GM19395 (cell line): Measurements from ENCODE around the gene FBXL7.

ENCODE experiments used
- ATAC-seq: cut with Tn5 transposase; IDR thresholded peaks from one replicate; pipeline ENCODE4 v1.9.1; 2021; ENCODE audit warnings: mild to moderate bottlenecking, moderate library complexity; ENCODE audit not compliant: unreplicated experiment

The FBXL7 gene

GRCh38 chr5:15535938-15536337 lies 36.0 kb downstream of the FBXL7 start:
- no peak for ATAC-seq

GRCh38 chr5:15538516-15538915 lies 38.5 kb downstream of the FBXL7 start:
- ATAC-seq, result no peak

GRCh38 chr5:15539951-15540350 lies 40.0 kb downstream of the FBXL7 start:
- ATAC-seq, result no peak

- ATAC-seq, result no peak
These were observed 44.1 kb downstream of the FBXL7 start for GRCh38 chr5:15544039-15544438.

- ATAC-seq, result no peak
These were observed 45.1 kb downstream of the FBXL7 start for GRCh38 chr5:15545082-15545481.

- ATAC-seq, result no peak
These were observed 47.4 kb downstream of the FBXL7 start for GRCh38 chr5:15547261-15547839.

- ATAC-seq, result no peak
These were observed 50.0 kb downstream of the FBXL7 start for GRCh38 chr5:15549961-15550360.

- ATAC-seq, result no peak
These were observed 50.6 kb downstream of the FBXL7 start for GRCh38 chr5:15550502-15551112.

GRCh38 chr5:15551113-15551504 lies 51.1 kb downstream of the FBXL7 start:
- ATAC-seq, result no peak

- no peak for ATAC-seq
These were observed 54.6 kb downstream of the FBXL7 start for GRCh38 chr5:15554542-15554941.

- ATAC-seq, result no peak
These were observed 55.2 kb downstream of the FBXL7 start for GRCh38 chr5:15555176-15555575.

GRCh38 chr5:15558240-15558639 lies 58.3 kb downstream of the FBXL7 start:
- ATAC-seq, result no peak

- no peak for ATAC-seq
These were observed 58.7 kb downstream of the FBXL7 start for GRCh38 chr5:15558681-15559080.

GRCh38 chr5:15560421-15560820 lies 60.4 kb downstream of the FBXL7 start:
- no peak for ATAC-seq

GRCh38 chr5:15564523-15564922 lies 64.5 kb downstream of the FBXL7 start:
- ATAC-seq, result no peak

GRCh38 chr5:15564957-15565356 lies 65.0 kb downstream of the FBXL7 start:
- no peak for ATAC-seq

- no peak for ATAC-seq
These were observed 66.3 kb downstream of the FBXL7 start for GRCh38 chr5:15566306-15566705.

- ATAC-seq, result no peak
These were observed 66.8 kb downstream of the FBXL7 start for GRCh38 chr5:15566789-15567188.

GRCh38 chr5:15570491-15570890 lies 70.5 kb downstream of the FBXL7 start:
- no peak for ATAC-seq

GRCh38 chr5:15571081-15571480 lies 71.1 kb downstream of the FBXL7 start:
- no peak for ATAC-seq

- no peak for ATAC-seq
These were observed 71.6 kb downstream of the FBXL7 start for GRCh38 chr5:15571618-15572017.

- ATAC-seq, result no peak
These were observed 73.6 kb downstream of the FBXL7 start for GRCh38 chr5:15573590-15573989.

GRCh38 chr5:15574128-15574527 lies 74.1 kb downstream of the FBXL7 start:
- no peak for ATAC-seq
